Retinal pigment epithelial cell (primary cell): ENCODE results near the gene RAN.

Source experiments
- DNase-seq: peaks from one replicate; pipeline ENCODE4 v3.0.0-alpha.2; 2010; ENCODE audit warnings: low read depth
- H3K4me3 ChIP-seq: 2 replicates; pipeline ENCODE4 v1.5.1; 2011; ENCODE audit warnings: mild to moderate bottlenecking, low read length, control low read depth, moderate library complexity
- TF ChIP-seq, protein P1 (sequence below): conservative IDR thresholded peaks from 2 replicates; pipeline ENCODE4 v1.5.1; 2011; ENCODE audit warnings: low read depth, low read length, control low read depth, inconsistent platforms

RAN gene

DNA sequence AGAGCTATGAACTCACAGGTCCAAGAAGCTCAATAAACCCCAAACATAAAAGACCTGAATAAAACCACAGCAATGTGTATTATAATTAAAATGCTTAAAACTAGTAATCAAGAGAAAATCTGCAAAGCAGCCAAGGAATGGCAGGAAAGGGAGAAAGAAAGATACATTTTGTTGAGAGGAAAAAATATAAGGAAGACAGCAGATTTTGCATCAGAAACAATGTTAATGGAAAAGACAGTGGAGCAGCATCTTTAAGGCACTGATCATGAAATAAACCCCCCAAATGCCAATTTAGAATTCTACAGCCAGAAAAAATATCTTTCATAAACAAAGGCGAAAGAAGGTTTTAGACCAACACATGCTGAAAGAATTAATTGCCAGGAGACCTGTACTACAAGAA is 39.3 kb downstream of the RAN start:
- no peak overlapping the region for H3K4me3 ChIP-seq
- DNase-seq = no peak
- TF ChIP-seq, protein P1, sequence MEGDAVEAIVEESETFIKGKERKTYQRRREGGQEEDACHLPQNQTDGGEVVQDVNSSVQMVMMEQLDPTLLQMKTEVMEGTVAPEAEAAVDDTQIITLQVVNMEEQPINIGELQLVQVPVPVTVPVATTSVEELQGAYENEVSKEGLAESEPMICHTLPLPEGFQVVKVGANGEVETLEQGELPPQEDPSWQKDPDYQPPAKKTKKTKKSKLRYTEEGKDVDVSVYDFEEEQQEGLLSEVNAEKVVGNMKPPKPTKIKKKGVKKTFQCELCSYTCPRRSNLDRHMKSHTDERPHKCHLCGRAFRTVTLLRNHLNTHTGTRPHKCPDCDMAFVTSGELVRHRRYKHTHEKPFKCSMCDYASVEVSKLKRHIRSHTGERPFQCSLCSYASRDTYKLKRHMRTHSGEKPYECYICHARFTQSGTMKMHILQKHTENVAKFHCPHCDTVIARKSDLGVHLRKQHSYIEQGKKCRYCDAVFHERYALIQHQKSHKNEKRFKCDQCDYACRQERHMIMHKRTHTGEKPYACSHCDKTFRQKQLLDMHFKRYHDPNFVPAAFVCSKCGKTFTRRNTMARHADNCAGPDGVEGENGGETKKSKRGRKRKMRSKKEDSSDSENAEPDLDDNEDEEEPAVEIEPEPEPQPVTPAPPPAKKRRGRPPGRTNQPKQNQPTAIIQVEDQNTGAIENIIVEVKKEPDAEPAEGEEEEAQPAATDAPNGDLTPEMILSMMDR = no peak

DNA sequence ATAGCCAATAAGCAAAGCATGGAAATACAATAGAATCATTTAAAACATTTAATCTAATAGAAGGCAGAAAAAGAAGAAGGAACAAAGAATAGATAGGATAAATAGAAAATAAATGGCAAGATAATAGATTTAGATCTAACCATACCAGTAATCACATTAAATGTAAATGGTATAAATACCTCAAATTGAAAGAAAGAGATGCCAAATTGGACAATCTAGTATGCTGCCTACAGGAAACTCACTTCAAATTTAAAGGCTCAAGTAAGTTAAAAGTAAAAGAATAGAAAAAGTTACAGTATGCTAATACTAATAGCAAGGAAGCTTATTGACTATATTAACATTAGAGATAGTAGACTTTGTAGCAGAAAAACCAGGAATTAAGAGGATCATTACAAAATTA is 40.1 kb downstream of the RAN start:
- TF ChIP-seq, protein P1 = no peak
- DNase-seq = no peak
- no peak overlapping the region for H3K4me3 ChIP-seq

DNA sequence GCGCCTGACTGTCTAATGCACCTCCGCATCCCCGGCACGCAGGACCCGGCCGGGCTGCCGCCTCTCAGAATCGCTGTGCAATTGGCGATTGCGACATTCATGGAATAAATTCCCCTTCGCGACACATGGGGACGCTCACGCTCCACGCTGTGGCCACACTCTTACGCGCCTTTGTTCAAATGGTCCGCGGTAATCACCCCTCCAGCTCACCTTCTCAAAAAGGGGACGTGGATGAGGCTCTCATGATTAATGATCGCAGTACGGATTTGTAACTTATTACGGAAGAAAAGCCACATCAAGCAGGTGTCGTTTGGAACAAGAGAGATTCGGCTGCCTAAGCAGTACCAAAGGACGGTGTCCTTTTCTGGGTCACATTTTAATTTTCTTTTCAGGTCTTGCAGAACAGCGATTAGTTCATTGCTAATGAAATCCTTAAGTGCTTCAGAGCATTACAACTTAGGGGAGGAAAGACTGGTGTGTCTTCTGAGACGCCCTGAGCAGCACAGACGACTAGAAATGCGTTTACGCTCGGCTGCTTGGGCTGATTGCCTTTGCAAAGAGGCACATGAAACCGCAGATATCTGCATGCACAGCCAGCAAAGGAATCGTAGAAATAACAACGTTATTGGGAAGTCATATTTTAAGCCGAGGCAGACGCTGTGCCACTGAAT is 44.5 kb downstream of the RAN start:
- peak overlapping the region; percentile 34 for H3K4me3 ChIP-seq
- no peak for DNase-seq
- TF ChIP-seq, protein P1 = peak; percentile 82

DNA sequence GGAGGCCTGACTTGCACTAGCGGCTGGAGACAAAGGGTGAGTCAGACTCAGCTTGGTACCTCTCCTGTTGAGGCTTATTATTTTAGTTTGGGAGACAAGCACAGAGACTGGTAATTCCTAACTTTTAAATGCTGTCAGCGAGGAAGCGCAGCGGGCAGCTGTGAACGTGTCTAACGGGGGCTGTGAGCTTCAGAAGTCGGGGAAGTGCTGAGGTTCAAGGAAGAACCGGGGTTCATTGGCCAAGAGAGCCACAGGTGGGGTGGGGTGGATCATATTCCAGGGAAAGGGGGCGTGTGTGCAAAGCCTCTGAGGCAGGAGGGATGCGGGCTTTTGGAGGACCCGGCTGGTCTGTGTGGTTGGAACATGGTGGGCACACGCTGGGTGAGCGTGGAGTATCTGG is 45.7 kb downstream of the RAN start:
- no peak overlapping the region for H3K4me3 ChIP-seq
- DNase-seq = no peak
- TF ChIP-seq, protein P1 = no peak

DNA sequence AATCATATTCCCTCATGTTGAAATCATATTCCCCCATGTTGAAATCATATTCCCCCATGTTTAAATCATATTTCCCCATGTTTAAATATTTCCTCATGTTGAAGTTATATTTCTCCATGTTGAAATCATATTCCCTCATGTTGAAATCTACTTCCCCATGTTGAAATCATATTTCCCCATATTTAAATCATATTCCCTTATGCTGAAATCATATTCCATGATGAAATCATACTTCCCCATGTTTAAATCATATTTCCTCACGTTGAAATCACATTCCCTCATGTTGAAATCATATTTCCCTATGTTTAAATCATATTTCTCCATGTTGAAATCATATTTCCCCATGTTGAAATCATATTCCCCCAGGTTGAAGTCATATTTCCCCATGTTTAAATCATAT is 47.2 kb downstream of the RAN start:
- no peak overlapping the region for H3K4me3 ChIP-seq
- TF ChIP-seq, protein P1 = no peak
- DNase-seq = no peak

DNA sequence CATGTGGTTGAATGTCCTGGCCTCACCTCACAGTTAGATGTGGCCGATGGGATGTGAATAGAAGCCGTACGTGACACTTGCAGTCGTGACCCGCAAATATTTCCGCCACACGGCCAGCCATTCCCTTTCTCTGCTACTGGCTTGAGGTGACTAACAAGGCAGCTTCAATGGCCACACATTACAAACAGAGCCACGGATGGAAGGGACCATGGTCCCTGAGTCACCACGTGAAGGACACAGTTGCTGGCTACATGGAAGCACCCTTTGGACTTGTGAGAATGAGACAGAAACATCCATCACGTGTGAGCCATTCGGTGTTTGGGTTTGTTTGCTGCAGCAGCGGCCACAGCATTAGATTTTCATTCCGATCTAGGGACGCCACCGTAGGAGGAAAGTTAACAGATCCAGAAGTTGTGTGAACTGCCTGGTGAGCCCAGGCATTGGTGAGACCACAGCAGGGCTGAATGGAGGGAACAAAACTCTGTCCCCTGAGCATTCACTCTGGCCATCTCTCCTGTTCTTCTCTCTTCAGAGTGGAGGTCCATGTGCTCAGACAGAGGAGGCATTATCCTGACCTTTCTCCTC is 48.3 kb downstream of the RAN start:
- DNase-seq = no peak
- H3K4me3 ChIP-seq = no peak overlapping the region
- TF ChIP-seq, protein P1 = no peak

DNA sequence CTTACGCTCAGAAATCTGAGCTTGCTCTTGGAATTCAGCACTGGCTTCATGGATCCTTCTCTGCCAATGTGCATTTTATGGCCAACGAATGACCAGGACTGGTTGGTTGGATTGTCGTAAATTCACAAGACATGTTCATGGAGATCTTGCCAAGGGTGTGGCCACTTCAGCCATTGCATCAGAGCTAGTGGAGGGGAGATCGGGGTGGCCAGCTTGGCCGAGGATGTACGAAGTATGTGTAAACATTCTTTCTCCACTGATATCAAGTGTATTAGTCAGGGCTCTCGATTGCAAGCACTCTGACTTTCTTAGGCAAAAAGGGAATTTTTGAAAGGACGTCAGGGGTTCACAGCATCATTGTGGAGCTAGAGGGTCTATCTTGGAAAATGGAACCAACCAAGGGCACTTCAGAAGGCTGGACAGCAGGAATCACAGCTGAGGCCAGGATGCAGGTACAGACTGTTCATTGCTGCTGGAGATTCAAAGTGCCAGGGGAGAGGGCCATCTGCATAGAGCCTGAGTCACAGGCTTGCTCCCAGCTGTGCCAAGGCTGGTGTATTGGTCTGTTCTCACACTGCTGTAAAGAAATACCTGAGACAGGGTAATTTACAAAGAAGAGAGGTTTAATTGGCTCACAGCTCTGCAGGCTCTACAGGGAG is 49.0 kb downstream of the RAN start:
- no peak overlapping the region for H3K4me3 ChIP-seq
- no peak for DNase-seq
- TF ChIP-seq, protein P1 = no peak
